HG02798 (cell line): ENCODE data around the gene IGSF3.
"Not testable (repeated sequence)": the region's sequence is repeated elsewhere in the genome, so short reads cannot be mapped to it uniquely, and the experiment has no call there.

Source experiments
- ATAC-seq: cut with Tn5 transposase; IDR thresholded peaks from one replicate; pipeline ENCODE4 v1.9.1; 2021; ENCODE audit warnings: mild to moderate bottlenecking; ENCODE audit not compliant: unreplicated experiment, poor library complexity

IGSF3 gene

GRCh38 chr1:116604408-116604807, 63.1 kb downstream of the IGSF3 start:
- ATAC-seq = not testable (repeated sequence)

GRCh38 chr1:116603646-116604045, 63.9 kb downstream of the IGSF3 start:
- not testable (repeated sequence) for ATAC-seq

GRCh38 chr1:116599369-116599768, 68.2 kb downstream of the IGSF3 start:
- ATAC-seq = not testable (repeated sequence)

- peak; percentile 28 for ATAC-seq
Observed at GRCh38 chr1:116598420-116599036, 69.0 kb downstream of the IGSF3 start.

- peak; percentile 79 for ATAC-seq
Observed at GRCh38 chr1:116597388-116597787, 70.1 kb downstream of the IGSF3 start.

- ATAC-seq = not testable (repeated sequence)
Observed at GRCh38 chr1:116596742-116597307, 70.7 kb downstream of the IGSF3 start.

- ATAC-seq = peak; percentile 31
Observed at GRCh38 chr1:116595946-116596741, 71.4 kb downstream of the IGSF3 start.

- not testable (repeated sequence) for ATAC-seq
Observed at GRCh38 chr1:116595065-116595840, 72.3 kb downstream of the IGSF3 start.

- ATAC-seq = not testable (repeated sequence)
Observed at GRCh38 chr1:116593977-116594376, 73.6 kb downstream of the IGSF3 start.

GRCh38 chr1:116593401-116593800, 74.1 kb downstream of the IGSF3 start:
- not testable (repeated sequence) for ATAC-seq

- ATAC-seq = not testable (repeated sequence)
Observed at GRCh38 chr1:116591951-116592605, 75.5 kb downstream of the IGSF3 start.

GRCh38 chr1:116591006-116591950, 76.3 kb downstream of the IGSF3 start:
- not testable (repeated sequence) for ATAC-seq

- not testable (repeated sequence) for ATAC-seq
Observed at GRCh38 chr1:116590359-116591005, 77.1 kb downstream of the IGSF3 start.

GRCh38 chr1:116589101-116589735, 78.3 kb downstream of the IGSF3 start:
- ATAC-seq = not testable (repeated sequence)

GRCh38 chr1:116587501-116588227, 79.9 kb downstream of the IGSF3 start:
- ATAC-seq = no peak

GRCh38 chr1:116586741-116587143, 80.8 kb downstream of the IGSF3 start:
- ATAC-seq = peak; percentile 53

- ATAC-seq = no peak
Observed at GRCh38 chr1:116585886-116586285, 81.6 kb downstream of the IGSF3 start.
